Measurements from ENCODE around the gene DCLK2.
A peak's percentile ranks its signal among the peaks of the same experiment; 100 is the strongest.

Gene DCLK2

DNA sequence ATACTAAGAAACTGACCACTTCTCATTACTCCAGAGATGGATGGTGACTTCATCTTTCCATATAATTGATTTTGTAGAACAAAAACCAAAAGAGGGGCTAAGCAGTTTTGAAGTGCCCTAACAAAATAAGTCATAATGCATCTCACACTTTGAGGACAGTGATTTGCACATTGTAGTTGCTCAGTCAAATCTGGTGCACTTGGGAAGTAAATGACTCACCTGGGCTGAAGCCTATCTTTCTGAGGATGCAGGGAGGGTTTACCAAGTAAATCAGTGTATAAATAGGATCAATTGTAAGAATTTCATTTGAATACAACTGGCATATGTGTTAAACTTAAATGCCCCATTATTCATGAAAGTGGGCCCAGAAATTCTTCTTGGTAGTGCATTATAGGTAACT, 134.2 kb downstream of the DCLK2 start:
- no peak for DNase-seq

DNA sequence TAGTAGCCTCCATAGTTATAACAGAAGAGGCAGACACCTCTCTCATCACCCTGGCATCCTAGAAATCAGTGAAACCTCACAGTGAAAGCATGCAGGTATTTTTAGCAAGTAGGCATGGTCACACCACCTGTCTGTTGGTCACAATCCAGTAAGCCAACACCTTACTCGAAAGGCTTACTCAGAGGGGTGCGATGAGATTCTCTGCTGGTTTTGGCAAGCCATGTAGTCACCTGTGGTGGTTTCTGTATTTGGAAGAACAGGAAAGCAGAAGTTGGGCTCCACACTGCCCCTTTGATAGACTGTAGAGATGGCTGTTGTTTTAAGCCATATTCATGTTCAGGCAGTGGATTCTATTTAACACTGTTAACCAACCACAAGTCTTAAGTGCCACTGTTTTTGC, 134.7 kb downstream of the DCLK2 start:
- no peak for DNase-seq

DNA sequence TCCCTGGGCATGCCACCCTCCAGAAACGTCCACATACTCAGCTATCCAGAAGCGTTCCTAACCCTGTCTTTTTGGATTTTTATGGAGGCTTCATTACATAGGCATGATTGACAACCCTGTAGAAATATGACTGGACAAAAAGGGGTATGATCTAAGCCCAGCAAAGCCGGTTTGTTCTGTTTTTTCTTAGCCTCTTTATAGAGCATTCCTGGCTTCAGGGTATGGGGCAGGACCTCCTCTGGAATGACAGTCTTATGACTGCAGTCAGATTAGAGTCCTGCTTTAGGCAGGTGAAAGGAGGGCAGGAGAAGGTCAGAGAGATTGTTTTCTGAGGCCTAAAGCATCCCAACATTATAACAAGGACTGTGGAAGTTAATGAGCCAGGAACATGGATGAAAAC, 137.4 kb downstream of the DCLK2 start:
- DNase-seq, result no peak

DNA sequence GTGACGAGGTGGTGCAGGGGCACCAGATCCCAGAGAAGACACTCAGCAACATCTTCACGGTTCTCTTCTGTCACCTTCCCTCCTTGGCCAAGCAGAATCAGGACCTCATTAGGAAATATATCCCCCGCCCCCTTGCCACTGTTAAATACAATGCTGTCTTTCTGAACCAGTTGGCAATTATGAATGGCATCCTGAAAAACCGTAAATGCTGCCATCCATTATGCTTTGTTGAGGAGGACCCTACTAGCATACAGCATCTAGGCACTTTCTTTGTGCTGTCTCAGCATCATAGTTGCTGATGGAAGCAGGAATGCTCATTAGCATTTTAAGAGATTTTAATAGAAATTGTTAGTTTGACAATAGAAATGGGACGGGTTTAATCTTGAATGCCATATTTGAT, 138.5 kb downstream of the DCLK2 start:
- no peak for DNase-seq

DNA sequence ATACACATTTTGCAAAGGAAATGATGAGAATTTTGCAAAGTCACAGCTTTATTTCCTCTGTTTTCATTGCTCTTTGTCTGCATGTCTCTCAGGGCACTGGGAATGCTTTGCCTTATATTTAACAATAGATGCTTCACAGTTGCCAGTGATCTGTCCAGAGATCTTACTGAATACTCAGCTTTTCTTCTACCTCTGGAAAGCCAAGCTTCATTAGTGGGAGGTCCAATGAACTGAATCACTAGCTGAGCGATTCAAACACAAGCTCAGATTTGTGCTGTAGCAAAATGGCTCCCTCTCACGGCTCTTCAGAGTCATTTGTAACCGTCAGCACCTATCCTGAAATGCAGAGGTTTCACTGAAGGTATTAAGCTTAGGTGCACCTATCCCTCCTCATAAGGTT, 138.9 kb downstream of the DCLK2 start:
- DNase-seq, result no peak

GRCh38 chr4:150217808-150218207, 139.6 kb downstream of the DCLK2 start:
- DNase-seq, result no peak

DNA sequence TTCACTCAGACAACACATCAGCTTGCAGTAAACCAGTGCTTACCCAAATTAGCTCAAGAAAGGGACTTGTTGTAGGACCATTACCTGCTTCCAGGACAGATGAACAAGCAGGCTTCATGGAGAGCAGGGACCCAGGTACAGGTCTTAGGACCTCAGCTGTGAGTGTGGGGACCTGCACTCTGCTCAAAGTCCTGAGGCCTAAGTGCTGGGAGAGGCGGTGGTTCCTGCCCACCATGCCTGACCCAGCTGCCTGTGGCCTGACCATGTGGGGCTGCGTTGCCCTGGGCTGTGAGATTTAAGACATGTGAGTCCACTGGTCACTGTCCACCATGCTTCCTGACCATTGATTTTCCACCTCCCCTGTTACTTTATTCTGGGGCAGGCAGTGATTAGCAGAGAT, 140.2 kb downstream of the DCLK2 start:
- DNase-seq, result no peak

GRCh38 chr4:150219841-150220240, 141.6 kb downstream of the DCLK2 start:
- no peak for DNase-seq

- no peak for DNase-seq
Observed at GRCh38 chr4:150224896-150225591, 146.8 kb downstream of the DCLK2 start.

- DNase-seq, result no peak
Observed at GRCh38 chr4:150229520-150229919, 151.3 kb downstream of the DCLK2 start.

GRCh38 chr4:150230561-150230960, 152.3 kb downstream of the DCLK2 start:
- DNase-seq, result no peak

DNA sequence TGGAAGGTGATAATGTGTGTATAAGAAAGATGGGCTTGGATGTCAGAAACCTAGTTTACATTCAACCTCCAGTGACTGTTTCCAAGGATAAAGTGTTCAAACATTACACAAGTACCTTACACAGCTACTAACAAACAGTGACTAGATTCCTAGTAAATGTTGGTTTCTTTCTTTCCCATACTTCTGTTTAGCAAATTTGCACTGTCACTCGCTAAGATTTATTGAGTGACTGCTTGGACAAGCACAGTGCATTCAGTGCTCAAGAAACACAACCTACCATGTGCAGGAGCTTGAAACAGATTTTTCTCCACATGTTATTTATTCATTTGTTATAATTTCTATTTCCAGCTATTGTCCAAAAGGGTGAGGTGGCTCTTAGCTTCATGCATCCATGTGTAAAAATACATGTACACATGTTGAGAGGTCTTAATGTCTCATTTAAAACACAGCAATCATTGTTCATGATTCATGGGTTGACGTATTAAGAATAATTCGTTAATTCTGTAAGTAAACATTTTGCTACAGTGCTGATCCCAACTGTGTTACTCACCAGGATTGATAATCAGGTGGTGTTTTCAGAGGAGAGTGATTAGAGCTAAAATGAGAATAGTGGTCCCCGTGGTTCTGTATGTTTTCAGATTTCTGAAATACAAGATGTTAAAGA, 153.0 kb downstream of the DCLK2 start:
- no peak for DNase-seq

- no peak for DNase-seq
Observed at GRCh38 chr4:150232029-150232428, 153.8 kb downstream of the DCLK2 start.

- DNase-seq, result no peak
Observed at GRCh38 chr4:150234246-150234645, 156.0 kb downstream of the DCLK2 start.

GRCh38 chr4:150235317-150235716, 157.1 kb downstream of the DCLK2 start:
- no peak for DNase-seq

DNA sequence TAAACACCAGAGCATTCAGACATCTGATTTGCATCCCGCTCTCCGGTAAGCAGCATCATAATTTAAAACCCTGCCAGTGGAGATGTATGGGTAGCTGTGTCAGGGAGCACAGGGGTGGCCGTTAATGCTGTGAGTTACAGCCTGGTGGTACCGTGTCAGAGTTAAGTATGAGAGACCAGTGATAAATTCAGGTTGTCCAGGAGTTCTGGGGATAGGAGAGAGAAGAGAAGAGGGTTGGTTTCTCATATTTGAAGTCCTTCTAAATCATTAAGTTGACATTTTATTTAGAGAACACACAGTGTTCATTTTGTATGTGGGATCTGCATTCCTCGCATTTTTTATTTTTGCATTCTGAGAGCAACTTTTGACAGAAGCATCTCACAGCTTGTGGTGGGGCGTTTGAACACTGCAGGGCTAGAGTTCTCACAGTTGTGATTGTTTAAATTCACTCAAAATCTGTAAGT, 157.6 kb downstream of the DCLK2 start:
- DNase-seq, result no peak

DNA sequence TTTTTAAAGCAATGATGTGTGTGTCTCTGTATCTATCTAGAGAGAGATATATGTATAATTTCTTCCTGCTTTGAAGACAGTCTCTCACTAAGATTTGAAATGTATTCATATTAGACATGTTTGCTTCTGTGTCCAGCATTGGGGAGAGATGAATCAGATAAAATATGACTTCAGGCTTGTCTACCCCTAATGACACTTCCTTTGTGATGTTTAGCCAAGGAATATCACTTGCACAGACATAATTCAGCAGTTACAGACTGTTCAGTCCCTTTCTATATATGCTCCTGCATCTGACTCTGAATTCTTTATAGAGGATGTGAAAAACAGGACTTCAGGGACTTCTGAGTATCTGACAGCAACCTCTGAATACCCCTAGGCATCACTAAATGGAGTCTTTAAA, 158.4 kb downstream of the DCLK2 start:
- no peak for DNase-seq

- DNase-seq, result no peak
Observed at GRCh38 chr4:150237110-150237872, 159.0 kb downstream of the DCLK2 start.

- DNase-seq, result no peak
Observed at GRCh38 chr4:150238591-150238990, 160.3 kb downstream of the DCLK2 start.

- DNase-seq, result no peak
Observed at GRCh38 chr4:150240011-150240410, 161.8 kb downstream of the DCLK2 start.

DNA sequence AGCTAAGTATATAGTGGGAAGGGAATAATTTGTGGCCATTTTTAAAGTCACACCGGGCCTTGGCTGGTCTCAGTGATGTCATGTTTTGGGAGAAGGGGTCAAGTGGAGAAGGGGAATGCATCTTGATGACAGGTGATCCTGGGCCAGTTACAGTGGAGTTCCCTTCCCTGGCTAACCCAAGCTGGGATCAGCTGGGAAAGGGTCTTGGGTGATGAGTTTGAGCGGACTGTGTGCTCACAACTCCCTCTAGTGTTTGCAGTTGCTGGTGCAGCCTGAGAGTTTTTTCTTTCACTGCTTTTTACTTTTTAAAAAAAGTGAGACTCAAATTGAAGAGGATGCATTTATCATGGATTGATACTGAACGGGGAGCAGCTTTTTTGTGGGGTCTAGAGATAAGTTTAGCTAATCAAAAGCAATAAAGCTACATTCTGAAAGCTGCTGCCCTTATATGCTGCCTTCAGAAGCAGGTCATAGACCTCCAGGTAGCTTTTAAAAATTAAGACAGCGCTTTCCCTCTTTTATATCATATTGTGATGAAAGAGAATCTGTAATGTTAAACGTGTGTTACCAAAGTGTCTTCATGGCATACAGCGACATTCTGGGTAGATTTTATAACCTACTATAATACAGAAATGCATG, 164.7 kb downstream of the DCLK2 start:
- peak; percentile 30 for DNase-seq

DNA sequence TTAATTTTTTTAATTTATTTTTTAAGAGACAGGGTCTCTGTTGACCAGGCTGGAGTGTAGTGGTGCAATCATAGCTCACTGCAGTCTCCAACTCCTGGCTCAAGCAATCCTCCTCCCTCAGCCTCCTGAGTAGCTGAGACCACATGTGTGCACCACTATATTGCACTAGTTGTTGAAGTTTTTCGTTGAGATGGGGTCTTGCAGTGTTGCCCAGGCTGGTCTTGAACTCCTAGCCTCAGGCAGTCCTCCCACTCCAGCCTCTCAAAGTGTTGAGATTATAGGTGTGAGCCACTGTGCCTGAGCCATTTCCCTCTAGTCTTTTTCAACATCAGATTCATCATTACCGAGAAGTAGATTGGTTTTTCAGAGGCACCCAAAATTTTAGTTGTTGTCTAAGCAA, 165.7 kb downstream of the DCLK2 start:
- DNase-seq, result no peak

DNA sequence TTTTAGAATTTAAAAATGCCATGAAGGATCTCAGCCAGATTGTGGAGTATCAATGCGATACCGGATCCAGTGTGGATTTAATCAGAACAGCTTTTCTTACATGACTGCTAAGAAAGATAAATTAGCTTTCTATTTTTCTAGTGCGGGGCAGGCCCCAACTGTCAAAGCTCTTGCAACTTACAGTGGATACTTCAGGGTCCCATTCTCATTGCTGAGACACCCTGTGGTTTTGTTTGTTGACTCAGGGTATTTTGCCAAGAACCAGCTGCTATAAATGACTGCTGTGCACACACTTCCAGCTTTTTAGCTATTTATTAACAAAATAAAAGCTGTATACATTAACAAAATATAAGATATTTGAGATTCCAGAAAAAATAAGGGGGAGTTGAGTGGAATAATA, 166.4 kb downstream of the DCLK2 start:
- DNase-seq, result no peak

- DNase-seq, result no peak
Observed at GRCh38 chr4:150247184-150247583, 168.9 kb downstream of the DCLK2 start.
